ENCODE measurements around the gene NFATC1. TPM values are rescaled to one million over a fixed set of nuclear protein-coding genes. Genes with fewer than 3 reads are reported as not detected.
A peak's percentile ranks its signal among the peaks of the same experiment; 100 is the strongest.
"Not testable (repeated sequence)": the region's sequence is repeated elsewhere in the genome, so short reads cannot be mapped to it uniquely, and the experiment has no call there.

NFATC1 gene
- polyA plus RNA-seq, 3 donors: 5.1 to 5.8 (median 5.7) TPM

DNA sequence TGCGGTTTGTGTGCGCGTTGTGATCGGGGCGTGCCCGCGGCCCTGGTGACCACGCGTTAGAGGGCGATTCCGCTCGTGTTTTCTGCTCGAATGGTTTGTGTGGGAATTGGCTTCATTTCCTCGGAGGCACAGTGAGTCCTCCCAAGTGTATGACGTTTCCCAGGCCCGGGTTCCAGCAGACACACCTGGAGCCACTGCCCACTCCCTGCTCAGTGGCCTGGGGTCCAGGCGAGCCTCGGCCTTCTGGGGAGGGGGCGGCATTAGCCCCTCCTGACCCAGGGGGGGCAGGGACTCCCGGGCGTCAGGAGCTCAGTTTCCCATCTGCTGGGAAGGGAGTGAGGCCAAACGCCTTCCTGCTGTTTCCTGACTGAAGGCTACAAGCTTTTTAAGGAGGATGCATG, 92.1 kb downstream of the NFATC1 start:
- no peak for DNase-seq

DNA sequence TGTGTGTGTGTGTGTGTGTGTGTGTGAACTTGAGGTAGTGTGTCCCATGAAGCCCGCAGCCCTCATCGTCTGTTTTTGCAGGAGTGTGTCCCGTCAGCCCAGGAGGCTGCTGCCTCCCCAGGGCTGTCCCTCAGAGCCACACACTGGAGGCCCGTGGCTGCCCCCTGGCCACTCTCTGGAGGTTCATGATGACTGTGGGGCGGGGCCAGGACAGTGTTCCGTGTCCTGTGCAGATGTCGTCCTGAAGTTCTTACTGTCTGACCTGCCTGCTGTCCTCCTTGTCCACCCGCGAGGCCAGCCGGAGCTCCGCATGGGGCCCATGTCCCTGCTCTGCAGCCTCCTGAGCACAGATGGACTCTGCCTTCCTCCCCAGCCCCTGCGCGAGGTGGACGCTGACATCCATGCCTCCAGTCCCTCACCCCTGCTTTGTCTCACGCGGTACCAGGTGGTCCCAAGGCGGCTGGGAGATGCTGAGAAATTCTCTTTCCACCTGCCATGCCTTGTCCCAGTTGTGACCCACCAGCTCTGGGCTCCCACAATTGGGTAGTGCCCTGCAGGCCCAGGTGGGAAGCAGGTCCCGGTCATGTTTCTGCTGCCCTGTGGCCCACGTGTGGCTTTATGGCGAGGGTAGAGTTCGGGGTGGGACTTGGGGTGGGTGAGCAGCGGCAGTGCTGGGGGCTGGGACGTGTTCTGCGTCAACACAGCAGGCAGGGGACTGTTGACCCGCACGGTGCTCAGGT, 92.8 kb downstream of the NFATC1 start:
- DNase-seq: no peak

DNA sequence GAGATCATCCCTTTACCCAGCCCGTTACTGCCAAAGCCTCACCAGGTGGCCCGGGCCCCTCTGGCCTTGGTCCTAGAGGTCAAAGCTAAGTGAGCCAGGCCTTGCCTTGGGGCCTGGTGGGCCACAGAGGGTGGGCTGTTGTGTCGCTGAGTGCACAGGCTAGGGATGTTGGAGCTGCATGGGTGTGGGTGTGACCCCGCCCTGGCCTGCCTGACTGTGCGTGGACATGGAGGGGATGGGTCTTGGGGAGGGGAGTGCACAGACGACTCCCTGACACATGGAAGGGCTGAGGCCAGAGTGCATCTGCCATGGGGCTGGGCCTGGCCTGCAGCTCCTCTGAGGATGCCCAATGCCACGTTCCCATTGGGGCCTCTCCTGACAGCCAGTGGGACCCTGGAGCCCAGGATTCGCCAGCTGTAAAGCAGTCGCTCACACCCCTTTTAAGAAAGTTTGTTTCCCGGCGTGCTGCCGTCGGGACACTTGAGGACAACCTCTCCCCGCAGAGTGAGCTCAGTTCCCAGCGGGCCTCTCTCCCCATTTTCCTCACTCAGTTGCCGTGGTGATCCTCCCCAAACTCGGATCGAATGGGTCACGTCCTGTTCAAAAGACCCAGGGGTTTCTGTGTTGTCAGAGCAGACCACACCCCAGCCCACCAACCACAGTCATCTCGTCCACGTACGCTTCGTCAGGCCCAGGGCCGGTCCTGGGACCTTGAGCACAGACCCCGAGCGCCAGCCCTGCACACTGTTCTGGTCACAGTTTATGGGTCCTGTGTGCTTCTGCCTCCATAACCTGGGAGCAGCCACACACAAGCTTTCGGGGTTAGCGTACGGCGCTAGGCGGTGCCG, 93.5 kb downstream of the NFATC1 start:
- no peak for DNase-seq

DNA sequence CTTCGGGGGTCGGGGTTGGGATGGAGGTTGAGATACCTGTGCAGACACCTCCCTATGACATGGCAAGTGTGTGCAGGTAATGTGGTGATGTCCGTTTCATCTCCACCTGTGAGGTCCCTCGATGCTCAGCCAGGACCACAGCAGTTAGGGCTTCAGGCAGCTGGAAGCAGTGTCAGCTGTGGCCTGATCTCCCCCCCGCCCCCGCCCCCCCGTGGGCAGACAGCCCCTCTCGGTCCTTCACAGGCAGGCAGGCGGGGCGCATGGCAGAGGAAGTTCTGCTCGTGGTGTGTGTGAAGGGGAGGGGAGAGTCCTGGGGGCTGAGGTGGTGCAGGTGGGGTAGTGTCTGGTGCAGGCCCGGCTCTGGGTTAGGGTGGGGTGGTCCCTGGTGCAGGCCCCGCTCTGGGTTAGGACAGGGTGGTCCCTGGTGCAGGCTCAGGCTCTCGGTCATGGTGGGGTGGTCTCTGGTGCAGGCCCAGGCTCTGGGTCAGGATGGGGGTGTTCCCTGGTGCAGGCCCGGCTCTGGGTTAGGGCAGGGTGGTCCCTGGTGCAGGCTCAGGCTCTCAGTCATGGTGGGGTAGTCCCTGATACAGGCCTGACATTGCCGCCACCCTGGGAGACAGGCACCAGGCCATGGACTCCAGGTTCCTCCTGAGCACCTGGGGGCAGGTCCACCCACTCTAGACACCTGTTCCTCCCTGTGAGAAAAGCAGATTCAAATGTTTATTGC, 94.3 kb downstream of the NFATC1 start:
- DNase-seq: no peak

DNA sequence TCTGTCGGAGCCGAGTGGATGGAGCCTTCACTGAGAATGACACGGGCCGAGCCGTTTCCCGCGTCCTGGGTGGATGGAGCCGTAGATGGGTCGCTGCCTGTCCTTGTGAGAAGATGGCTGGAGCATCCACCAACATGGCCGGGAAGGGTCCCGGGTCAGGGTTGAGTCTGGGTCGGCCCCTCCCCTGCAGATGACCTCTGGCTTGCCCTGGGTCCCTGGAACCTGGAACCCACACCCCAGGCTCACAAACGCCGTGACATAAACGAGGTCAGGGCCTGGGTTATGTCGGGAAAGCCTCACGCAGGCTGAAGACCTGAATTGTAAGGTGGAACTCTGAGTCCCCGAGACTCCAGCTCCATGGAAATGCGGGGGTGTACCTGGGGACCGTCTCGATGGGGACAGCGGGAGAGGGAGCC, 94.9 kb downstream of the NFATC1 start:
- no peak for DNase-seq

DNA sequence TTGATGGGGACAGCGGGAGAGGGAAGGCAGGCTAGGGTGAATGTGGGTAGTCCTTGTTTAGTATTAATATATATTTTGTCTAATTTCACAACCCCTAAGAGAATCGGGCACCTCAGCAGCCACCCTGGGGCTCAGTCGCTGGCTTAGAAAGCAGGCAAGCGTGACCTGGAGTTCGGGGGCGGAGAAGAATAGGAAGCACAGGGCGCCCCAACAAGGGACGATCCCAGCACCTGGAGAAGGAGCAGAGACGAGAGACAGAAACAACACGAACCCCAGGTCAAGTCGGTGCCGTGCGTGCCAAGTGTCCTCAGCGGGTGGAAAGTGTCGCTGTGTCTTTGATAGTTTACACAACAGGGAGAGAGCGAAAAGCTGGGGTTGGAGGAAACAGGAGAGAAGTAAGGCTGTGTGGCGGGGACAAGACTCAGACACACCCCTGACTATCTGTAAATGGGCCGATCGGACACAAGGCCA, 95.4 kb downstream of the NFATC1 start:
- no peak for DNase-seq

DNA sequence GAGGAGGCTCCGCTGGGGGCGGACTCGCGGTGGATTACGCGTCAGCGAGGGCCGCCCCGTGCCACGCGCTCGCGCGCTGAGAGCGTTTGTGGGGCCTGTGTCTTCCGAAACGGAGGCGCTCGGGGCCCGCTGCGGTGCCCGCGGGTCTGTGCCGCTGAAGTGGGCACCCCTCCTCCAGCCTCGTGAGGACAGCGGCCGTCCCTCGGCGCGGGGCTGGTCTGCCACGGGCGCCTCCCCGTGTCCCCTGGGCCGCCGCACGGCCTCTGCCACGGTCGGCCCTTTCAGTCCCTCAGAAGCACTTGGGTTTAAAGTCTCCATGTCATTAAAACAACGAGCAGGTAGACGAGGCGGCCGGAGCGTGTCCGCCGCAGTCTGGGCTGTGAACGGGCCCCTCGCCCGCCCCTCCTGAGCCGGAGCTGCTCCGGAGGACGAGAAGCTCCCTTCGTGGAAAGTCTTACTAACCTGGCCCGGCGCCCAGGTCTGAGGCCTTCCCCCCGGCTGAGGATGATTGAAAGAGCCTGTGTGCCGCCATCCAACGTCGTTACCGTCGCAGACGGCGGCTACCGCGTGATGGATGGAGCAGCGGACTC, 97.6 kb downstream of the NFATC1 start:
- no peak for DNase-seq

DNA sequence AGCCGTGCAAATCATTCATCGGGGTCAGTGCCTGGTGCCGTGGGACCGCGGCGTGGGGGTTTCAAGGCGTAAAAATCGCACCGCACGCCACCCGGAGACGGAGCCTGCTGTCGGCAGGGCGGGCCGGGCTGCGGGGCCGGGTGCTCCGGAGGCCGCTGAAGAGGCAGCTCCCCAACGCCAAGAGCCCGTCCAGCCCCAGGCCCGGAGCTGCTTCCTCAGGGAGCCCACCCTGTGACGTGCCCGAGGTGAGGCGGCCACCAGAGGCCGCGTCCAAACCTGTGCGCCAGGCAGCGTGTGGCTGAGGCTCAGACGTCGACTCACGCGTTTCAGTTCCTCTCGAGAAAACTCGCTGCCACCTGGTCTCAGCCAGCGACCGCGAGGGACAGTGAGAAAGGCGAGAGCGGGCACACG, 98.1 kb downstream of the NFATC1 start:
- DNase-seq: no peak

DNA sequence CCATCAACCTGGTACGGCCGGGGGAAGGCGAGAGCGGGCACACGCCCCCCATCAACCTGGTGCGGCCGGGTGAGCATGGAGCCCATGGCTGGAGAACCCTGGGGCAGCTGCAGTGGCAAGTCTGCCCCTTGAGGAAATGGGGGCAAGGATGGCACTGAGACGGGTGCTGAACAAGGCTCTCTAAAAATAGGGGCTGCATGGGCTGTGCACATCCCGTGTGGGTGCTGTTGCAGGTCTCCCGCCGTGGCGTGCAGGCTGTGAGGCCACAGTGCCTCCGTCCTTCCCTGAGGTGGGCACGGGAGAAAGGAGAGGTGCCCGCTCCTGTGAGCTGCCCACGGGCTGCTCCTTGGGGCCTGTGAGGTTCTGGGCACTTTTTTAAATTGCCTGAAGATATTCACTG, 99.2 kb downstream of the NFATC1 start:
- DNase-seq: no peak

DNA sequence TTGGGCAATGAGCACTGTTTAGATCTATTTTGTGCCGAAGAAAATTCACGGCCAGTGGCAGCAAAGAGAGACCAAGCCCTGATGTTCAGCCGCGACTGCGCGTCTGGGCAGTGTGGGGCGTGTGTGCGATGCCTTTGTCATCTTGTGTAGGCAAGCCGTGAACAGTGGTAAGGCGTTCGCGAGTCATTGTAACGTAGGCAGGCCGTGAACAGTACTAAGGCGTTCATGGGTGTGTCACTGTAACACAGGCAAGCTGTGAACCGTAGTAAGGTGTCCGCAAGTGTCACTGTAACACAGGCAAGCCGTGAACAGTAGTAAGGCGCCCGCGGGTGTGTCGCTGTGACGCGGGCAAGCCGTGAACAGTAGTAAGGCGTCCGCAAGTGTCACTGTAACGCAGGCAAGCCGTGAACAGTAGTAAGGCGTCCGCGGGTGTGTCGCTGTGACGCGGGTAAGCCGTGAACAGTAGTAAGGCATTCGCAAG, 99.9 kb downstream of the NFATC1 start:
- no peak for DNase-seq

DNA sequence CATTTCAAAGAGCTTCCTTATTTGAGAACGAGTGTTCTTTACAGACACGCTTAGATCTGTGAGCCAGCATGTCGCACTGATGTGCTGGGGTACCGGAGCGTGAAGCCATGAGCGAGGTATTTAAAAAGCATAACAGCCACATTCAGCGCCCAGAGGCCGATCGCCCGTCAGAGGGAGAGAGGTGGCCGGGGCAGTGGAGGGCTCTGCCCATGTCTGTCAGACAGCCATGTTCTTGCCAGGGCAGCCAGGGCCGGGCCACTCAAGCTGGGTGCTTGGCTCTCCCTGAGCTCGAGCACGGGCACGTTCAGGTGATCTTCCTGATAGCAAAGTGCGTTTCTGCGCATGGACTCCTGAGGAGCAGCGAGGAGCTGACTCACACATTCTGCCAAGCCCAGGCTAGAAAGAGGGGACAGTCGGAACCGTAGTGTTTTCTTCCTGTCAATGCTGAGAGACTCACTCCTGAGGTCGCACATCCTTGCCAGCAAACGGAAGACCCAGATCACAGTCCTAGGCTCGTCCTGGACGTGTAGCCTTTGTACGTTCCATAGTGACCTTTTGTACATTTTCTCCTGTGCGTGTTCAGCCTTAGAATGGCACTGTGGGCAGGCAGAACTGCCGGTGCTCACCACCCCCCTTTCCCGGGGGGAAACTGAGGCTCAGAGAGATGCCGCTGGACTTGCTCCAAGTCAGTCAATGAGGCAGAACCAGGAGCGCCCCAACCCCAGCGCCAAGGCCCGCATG, 100.7 kb downstream of the NFATC1 start:
- DNase-seq: no peak

DNA sequence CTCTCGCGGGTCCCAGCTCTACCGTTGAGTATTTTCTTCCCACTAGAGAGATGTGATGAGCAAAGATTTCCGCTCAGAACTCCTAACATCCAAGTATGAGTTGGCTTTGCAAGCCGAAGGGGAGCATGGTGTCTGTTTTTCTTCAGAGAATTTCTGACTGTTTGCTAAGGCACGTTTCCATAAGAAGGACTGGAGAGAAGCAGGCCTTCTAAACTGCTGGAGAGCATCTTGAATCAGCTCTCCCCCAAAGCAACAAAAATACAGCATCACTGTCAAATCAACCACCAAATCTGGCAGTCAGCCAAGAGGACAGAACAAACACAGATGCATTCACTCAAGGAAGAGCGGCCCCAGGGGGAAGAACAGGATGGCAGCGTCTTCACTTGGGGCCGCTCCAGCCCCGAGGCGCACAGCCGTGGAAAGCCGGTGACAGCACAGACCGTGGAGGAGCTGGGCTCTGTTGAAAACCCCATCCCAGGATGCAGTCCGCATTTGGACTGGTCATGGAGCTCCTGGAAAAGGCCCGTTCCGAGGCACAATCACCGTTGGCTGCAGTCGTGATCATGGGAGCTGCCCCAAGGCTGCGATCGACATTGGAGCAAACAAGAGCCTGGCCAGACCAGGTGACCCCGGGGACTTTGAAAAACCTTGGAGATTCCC, 101.4 kb downstream of the NFATC1 start:
- peak; percentile 78 for DNase-seq

DNA sequence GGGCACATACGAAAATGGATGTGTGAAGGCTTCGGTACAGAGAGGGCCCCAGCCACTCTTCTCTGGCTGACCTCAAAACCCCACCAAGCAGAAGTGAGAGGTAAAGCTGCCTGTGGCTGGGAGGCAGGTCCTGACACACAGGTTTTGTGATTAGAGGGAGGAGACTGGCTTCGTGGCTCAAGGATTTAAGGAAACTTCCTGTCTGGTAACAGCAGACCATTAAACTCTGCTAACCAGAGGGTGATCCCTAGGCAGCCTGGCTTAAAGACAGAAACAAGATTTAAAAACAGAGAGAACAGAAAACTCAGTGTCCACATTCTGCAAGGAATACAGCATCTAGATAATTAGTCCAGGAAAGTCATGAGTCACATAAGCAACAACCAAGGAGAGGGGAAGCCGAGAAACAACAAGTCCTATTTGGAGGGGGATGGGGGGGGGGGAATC, 101.9 kb downstream of the NFATC1 start:
- no peak for DNase-seq

DNA sequence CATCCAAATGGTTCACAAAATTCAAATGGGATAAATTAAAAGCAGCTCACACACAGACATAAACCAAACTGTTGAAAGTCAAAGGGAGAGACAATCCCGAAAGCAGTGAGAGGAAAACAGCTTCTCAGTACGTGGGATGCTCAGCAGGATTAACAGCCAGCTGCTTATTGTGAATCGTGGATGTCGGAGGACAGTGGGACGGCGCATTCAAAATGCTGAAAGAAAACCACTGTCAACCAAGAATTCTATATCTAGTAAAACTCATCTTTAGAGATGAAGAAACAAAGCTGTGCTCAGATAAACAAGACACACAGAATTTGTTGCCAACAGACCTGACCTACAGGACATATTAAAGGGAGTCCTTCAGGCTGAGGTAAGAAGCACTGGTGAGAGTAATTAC, 102.9 kb downstream of the NFATC1 start:
- DNase-seq: no peak

DNA sequence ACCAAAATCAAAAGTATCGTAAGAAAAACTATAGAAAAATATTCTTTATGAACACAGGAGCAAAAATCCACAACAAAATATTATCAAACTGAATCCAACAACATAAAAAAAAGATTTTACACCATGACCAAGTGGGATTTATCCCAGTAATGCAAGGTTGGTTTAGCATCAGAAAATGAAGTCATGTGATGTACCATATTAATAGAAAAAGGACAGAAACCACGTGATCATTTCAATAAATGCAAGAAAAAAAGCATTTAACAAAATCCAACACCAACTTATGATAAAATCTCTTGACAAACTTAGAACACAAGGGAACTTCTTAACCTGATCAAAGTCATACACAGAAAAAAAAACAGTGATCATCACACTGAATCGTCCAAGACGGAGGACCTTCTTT, 105.3 kb downstream of the NFATC1 start:
- DNase-seq: no peak

DNA sequence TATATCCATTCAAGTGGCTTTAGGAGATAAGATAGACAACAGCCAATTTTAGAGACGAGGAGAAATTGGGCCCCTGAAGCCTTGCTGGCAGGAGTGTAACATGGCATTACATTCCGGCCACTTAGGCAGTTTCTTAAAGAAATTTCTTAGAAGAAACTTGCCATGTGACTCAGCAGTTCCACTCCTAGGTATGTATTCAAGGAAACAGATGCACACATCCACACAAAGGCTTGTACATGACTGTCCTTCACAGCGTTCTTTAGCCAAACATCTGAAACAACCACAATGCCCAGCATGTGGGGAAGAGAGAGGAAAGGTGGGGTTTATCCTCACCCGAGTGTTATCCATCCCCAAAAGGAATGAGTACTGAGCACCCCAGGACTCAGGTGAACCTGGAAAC, 107.1 kb downstream of the NFATC1 start:
- DNase-seq: no peak

DNA sequence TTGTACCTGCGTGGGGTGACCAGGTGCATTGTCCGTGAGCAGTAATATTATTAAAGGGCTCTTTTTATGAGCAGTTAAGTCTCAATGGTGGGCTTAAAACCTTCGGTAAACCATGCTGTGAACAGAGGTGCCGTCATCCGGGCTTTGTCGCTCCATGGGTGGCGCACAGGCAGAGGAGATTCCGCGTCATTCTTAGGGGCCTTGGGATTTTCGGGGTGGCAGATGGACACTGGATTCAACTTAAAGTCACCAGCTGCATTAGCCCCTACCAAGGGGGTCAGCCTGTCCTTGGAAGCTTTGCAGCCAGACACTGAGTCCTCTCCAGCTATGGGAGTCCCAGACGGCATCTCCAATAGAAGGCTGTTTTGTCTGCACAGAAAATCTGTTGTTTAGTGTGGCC, 107.7 kb downstream of the NFATC1 start:
- DNase-seq: no peak

DNA sequence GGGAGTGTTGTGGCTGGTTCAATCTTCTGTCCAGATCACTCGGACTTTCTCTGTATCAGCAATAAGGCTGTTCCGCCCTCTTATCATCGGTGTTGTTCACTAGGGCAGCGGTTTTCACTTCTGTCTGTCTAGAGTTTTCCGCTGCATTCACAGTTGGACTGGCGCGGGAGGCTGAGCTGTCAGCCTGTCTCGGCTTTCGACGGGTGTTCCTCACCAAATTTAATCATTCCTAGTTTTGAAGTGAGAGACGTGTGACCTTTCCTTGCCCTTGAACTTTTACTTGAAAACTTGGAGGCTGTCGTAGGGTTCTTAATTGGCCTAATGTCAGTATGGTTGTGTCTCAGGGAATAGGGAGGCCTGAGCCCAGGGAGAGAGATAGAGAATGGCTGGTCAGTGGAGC, 108.3 kb downstream of the NFATC1 start:
- DNase-seq: no peak

DNA sequence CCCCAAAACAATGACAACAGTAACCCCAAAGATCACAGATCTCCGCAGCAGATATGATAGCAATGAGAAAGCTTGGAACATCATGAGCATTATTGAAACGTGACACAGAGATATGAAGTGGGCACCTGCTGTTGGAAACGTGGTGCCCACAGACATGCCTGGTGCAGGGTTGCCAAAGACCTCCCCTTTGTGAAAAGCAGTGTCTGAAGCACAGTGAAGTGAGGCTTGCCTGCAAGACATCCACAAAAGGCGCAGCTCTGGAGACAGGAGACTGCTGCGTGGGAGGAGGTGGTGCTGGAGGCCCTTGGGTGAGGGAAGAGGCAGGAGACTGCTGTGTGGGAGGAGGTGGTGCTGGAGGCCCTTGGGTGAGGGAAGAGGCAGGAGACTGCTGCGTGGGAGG, 108.8 kb downstream of the NFATC1 start:
- not testable (repeated sequence) for DNase-seq

DNA sequence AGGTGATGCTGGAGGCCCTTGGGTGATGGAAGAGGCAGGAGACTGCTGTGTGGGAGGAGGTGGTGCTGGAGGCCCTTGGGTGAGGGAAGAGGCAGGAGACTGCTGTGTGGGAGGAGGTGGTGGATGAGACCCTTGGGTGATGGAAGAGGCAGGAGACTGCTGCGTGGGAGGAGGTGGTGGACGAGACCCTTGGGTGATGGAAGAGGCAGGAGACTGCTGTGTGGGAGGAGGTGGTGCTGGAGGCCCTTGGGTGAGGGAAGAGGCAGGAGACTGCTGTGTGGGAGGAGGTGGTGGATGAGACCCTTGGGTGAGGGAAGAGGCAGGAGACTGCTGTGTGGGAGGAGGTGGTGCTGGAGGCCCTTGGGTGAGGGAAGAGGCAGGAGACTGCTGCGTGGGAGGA, 109.7 kb downstream of the NFATC1 start:
- DNase-seq: not testable (repeated sequence)

Data from renal pelvis (tissue), 4 donors.